Activated gamma-delta T cell treated with anti-CD3 and anti-CD28 coated beads, Interleukin-2, amount 50 U/mL, for 16 hours (primary cell): ENCODE results near the gene SOX14.

Experiments
- DNase-seq: peaks from one replicate; pipeline ENCODE4 v3.0.0-alpha.2; 2020; ENCODE audit warnings: low read depth

SOX14 gene

DNA sequence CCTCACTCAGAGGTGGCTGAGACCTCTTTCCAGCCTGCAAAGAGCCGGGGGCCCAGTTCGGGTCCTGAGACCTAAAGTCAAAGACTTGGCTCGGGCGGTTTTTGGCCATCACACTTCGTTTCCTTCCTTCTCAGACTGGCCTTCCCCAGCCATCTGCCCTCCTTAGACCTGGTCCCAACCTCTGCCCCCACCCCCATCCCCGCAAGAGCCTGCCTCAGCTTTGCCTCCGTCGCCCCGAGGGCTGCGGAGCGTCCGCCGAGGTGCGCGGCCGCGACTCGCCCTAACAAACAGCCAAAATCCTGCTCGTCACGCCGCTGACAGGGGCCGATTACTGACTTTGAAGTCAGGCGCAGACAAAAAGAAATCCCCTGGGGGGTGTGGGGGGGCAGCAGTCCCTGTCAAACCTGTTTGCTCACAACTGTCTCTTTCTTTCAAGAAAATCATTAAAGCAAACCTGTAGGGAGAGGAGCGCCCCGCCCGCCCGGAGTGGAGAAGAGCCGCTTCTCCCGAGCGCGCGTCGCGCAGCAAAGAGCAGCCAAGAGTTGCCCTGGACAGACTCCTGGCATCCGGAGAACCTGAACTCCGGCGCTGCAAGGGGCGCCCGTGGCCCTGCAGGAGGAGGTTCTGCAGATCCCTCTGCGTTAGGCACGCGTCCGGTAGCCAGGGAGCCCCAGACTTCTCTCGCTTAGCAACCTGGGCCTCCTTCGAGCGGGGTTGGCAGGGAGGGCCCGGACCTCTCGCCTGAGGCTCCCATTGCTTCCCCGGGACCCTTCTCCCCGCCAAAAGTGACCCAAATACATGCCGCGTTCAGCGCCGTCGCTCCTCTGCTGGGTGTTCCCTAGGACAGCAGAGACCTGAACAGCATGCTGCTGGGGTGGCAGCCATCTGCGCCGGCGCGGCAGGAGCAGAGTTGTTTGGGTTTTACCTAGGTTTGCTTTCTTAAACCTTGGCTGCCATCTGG lies 4.5 kb downstream of the SOX14 start:
- DNase-seq, result no peak

DNA sequence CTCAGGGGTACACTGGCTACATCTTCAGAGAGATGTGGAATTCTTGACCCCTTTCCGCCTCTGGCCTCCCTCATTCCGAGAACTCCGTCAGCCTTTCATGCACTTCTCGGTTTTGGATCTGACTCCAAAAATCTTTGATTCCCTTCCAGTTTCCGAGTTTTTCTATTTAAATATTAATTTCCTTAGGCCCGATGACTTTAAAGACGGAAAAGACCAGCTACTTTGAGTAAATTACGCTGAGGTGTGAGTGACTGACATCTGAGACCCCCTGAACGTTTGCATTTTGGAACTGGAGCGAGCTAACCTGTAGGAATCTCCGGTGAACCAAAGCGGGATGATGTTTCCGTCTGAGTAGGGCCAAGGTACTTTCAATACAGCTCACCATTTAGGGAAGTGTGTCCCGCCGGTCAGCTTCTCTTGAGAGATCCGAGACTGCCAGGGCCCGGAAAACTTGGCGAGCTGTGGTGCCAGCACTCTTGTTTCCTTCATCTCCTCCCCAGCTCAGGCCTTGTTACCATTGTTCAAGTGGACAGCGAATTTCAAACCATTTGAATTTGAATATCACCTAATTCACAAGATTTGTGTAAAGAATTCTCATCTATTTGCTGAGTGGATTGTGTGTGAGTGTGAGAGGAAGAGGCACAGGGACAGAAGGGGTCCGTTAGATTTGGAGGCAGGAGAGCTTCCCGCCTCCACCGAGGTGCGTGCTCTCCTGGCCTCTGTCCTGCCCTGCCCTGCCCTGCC lies 5.4 kb downstream of the SOX14 start:
- DNase-seq, result no peak

DNA sequence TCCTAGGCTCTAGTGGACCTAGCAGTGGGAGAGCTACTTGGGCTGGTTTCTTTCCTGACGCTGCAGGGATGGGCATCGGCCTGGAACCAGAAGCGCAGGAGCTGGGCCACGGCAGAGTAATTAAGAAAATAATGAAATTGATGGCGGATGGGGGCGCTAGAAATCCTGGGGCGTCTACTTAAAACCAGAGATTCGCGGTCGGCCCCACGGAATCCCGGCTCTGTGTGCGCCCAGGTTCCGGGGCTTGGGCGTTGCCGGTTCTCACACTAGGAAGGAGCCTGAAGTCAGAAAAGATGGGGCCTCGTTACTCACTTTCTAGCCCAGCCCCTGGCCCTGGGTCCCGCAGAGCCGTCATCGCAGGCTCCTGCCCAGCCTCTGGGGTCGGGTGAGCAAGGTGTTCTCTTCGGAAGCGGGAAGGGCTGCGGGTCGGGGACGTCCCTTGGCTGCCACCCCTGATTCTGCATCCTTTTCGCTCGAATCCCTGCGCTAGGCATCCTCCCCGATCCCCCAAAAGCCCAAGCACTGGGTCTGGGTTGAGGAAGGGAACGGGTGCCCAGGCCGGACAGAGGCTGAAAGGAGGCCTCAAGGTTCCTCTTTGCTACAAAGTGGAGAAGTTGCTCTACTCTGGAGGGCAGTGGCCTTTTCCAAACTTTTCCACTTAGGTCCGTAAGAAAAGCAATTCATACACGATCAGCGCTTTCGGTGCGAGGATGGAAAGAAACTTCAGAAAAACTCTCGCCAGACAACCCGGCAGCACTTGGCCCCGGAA lies 6.1 kb downstream of the SOX14 start:
- DNase-seq, result no peak

DNA sequence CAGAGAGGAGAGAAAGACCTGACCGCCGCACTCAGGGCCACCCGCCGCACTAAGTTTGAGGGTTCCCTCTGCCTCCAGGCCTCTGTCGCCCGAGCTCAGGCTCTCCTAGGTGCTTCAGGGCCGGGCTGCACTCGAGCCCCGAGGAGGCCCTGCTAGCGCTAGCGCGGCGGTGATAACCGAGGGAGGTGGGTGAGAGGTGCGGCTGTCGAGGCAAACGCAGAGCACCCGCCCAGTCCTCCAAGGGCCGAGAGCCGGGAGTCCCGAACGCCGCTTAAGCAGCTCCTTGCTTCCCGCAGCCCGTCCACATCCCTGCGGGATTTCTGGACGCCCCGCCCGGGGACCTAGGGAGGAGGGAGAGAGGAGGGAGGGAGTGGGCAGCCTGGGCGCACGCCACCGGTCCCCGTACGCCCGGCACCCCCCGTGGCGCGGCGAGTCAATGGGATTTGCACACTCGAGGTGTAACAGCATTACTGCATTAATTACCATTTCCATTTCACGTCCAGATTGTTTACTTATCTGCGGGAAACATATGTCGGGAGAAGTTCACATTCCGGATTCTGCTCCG lies 6.8 kb downstream of the SOX14 start:
- no peak for DNase-seq

DNA sequence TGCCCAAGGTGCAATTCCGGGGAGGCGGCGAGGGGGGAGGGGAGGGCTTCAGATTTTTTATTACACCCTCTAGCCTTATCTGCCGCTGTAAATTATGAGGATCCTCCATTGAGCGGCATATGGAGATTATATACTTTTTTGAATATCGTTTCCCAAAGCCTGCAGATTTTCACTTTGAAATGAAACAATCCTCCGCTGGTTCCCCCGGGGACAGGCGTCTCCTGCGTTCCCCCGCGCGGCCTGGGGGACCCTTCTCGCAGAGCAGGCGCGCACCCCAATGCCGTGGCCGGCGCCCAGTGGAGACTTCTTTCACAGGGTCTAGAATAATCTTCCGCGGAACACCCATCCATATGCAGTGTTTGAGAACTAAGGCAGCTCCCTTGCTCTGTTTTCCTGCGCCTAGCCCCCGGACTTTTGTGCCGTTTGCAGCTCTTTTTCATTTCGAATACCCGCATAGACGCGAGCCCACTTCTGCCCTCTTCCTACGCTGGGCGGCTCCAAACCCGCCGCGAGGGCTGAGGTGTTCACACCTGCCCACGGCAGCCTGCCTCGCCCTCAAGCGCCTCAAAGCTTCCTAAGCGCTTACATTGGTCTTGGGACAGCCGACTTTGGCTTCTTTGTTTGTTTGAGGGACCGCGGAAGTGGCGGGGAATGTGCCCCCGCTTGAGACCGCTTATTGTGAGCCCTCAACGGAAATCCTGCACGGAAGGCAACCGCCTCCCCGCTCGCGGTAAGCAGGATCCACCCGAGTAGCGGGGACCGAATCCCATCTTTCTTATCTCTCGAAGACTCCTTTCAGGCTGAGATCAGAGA lies 7.5 kb downstream of the SOX14 start:
- no peak for DNase-seq

DNA sequence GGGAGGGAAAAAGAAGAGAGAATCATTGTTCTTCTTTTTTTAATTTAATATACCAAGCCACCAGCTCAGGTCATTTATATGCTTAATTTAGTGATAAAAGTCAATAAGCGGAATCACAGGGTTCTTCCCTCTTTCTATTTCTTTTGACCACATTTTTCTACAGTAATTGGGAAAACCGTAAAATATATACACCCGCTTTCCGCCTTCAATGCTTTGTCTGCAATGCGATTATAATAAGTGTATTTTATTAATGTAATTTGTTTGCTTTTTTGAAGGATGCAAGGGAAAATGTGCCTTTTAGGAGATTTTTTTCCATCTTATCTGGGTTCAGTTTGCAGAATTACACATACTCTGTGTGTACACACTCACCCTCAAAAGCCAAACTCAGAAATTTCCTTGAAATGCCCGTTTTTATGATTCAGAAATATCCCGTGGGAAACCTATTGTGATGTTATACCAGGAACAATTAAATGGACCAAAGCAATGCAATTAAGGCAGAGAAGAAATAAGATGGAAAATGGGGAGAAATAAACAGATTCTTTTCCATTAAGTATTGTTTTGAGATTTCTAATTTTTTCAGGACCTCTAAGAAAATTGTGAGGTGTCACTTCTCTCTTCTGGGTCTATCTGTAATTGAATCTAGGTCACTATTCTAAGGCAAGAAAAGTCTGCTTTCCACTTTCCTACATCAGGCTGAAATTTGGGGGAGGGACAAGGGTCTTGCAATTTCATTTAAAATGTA lies 8.3 kb downstream of the SOX14 start:
- DNase-seq, result no peak

DNA sequence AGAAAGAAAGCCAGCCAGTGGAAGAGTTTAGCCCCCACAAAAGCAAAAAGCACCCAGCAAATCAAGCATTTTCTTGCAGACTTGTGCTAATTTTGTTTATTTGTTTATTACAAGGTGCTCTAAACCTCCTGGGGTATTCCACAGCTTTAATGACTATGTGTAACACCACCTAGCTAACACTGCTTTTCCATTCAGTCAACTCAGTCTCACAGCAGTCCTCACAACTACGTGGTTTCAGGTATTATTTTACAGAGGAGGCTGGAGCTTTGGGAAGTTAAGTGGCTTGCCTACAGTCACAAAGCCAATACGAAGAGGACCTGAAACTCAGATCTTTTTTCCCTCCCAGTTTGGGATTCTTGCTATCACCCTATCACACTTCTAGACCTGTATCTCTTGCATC lies 14.8 kb downstream of the SOX14 start:
- no peak for DNase-seq

DNA sequence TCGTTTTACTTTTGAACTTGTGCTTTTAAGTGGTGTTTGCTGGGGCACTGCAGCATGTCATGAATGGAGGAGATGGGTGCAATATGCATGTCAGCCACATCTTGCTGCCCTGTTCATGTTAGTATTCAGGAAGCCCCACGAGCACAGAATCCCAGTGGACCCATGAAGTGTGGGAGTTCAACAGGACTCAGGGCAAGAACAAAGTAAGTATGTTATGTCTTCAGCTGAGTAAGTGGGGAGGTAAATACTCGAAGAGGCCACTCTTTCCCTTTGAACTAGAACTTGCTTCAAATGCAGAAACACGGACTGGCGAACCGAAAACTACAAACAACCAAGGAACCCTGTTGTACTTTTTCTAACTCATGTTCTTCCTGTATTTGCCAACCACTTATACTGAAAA lies 23.4 kb downstream of the SOX14 start:
- DNase-seq, result no peak

DNA sequence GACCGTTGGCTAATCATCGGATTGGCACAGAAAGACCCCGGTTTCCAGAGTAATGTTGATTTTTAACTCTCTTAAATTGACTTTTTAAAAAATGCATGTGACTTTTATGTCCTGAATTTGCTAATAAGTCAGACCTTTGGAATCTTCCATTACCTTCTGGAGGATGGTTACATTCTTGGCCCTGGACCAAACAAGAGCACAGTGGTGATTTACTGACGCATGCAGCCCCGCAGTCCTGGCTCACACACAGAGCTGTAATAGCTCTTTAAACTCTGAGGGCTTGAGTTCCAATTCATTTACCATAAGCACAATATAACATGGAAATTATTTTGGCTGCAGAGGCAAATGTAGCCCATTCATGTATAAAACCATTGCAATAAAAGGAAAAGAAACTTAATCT lies 25.1 kb downstream of the SOX14 start:
- no peak for DNase-seq

DNA sequence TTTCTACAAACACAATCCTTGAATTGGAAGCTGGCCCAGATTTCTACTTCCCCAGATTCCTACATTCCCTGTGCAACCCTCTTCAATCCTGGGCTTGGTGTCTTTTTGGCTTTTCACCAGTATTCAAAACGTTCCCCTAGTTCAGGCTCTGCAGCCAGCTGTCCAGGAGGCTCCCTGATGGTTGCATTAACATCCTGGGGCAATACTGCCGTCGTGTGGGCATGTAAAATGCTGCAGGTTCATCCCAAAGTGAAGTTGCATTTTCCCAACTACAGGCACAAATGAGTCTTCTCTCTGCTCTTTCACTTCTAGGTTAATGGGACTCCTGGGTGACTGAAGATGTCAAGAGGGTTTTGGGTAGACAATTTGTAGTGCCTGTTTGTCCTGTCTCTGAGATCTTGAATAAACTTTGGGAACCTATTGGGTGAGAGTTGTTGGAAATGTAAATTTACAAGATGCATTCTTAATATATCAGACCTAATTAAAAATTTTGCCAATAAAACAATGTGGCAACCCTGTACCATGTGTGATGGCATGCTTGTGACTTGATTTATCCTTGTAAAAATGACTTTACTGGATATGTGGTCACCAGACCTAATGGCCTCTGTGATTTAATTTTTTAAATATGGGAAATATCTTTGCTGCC lies 28.6 kb downstream of the SOX14 start:
- no peak for DNase-seq

DNA sequence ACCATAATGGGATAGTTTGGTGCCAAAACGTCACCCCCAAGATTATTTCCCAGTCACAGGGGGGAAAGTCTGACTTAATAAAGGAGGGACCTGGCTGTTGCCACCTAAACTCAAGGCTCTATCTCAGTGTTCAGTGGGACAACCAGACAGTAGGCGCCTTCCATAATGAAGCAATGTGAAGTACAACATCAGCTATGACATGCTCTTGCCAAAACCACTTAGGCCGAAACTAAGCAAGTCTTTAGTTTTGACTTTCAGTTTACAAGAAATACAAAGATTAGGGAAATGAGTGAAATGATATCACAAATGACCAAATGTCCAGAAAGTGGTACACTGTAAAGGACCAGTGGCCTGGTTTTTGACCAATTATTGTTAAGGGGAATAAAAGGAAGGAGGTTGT lies 32.9 kb downstream of the SOX14 start:
- DNase-seq, result no peak

DNA sequence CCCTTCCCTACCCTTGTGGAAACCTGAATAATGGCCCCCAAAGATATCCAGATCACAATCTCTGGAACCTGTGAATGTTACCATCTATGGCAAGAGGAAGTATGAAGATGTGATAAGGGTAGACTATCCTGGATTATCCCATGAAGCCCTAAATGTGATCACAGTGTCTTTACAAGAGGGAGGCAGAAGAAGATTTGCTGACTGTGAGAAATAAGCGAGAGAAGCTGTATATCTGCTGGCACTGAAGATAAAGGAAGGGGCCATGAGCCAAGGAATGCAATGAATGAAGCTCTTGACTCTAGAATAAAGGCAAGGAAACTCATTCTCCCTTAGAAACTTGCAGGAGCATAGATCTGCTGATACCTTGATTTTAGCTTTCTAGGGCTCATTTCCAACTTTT lies 39.1 kb downstream of the SOX14 start:
- DNase-seq, result no peak

DNA sequence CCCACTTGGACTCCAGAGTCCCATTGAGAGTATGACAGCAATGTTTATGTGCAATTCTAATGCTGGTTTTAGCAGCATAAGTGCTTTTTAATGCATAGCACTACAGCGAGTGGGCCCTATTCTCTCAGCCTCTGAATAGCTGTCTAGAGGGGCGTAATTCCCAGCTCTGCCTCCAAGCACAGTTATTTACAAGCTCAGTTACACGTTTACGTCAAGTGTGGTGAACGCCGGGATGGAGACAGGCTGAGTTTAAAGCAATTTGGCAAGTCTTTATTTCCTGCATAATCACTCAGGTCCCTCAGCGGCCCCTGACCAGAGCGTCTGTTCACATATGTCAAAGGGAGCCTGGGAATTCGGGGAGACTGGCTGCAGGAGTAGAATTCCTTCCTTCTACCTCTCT lies 43.9 kb downstream of the SOX14 start:
- no peak for DNase-seq

DNA sequence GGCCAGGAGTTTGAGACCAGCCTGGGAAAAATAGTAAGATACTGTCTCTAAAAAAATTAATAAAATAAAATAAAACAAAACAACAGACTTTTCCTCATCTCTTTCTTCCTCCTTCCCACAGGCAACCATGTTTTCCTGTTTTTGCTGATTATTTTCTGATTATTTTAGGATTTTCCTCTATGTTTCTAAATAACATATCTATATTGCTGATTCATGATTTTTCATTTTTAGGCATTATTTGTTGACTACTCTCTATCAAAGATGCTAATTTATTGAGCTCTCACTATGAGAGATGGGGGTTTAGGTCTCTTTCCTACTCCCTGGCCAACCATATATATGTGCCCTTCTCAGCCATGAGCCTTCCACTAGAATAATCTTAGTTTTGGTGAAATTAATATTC lies 45.4 kb downstream of the SOX14 start:
- no peak for DNase-seq

DNA sequence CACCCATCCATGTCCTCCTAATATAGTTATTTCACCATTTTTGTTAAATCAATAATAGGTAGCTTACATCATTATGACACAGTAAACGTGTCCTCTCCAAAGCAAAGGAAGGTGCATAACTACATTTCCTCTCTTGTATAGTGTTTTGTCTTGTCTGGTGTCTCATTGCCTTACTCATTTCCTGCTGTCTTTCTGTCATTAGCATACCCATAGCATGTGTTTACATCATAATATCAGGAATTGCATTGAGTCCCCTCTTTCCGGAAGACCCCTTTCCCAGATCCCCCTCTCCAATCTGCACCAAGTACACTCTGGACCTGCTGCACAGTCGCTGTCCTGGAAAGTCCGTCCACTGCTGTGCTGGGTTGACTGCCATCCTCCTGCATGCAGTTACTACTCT lies 47.9 kb downstream of the SOX14 start:
- DNase-seq, result no peak

DNA sequence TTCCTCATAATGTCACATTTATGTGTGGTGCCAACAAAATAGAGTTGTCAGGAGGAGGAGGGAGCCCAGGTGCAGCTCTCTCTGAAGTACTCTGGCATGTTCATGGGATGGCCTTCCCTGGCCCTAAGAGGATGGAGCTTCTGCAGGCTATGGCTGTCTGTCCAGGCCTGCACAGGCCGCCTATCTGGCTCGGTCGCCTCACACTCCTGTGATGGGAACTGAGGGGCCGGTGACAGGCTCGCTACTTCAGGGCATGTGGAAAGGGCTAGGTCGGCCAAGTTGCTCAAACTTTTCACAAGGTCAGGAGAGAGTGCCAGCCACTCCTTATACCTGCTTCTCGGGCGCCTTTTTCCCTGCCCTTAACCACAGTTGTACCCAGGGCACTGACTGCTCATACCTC lies 51.1 kb downstream of the SOX14 start:
- DNase-seq, result no peak
